Endothelial cell of umbilical vein (primary cell): ENCODE data around the gene CREB3. TPM values are rescaled to one million over a fixed set of nuclear protein-coding genes. Genes with fewer than 3 reads are reported as not detected.

Source experiments
- BruUV-seq: library from RNA; stranded (reverse); fragments of 400-500 nt; replicated peaks from 2 replicates; lab custom pipeline; 2021; lab: Mats Ljungman, UMichigan
- CTCF ChIA-PET: fragments of 300-600, 350-600 bp; sonication (Branson Sonifier 250); formaldehyde crosslinking; loops from one replicate; lab custom pipeline; 2021; ENCODE audit warnings: antibody characterized with exemption, inconsistent platforms; lab: Charles Lee
- POLR2A ChIA-PET: fragments of 300-600, 350-600 bp; sonication (Branson Sonifier 250); formaldehyde crosslinking; loops from one replicate; lab custom pipeline; 2021; ENCODE audit warnings: antibody characterized with exemption, inconsistent platforms; lab: Charles Lee
- DNase-seq: peaks from one replicate; pipeline ENCODE4 v3.0.0-alpha.2; 2011; ENCODE audit warnings: low read depth, low spot score
- FAIRE-seq: peaks from 2 replicates; lab custom pipeline; 2011; peaks lifted over from hg19 to GRCh38; lab: Jason Lieb, UNC
- H2AFZ ChIP-seq: 2 replicates; pipeline ENCODE4 v1.6.0; 2012; ENCODE audit warnings: low read depth, low read length, control low read depth, inconsistent platforms
- H3K27ac ChIP-seq: 2 replicates; pipeline ENCODE4 v1.5.1; 2011; ENCODE audit warnings: low read depth, mild to moderate bottlenecking, control low read depth, low read length, moderate library complexity; ENCODE audit not compliant: insufficient read depth
- H3K27me3 ChIP-seq, 2 experiments: 2 replicates each; pipeline versions ENCODE4 v1.6.0 to v1.6.1; 2011; ENCODE audit warnings: low read length in 2 of 2, mixed read lengths in 1 of 2; ENCODE audit not compliant: control insufficient read depth in 2 of 2, insufficient read depth in 2 of 2
- H3K36me3 ChIP-seq, 2 experiments: 2 replicates in 1 of 2; 3 replicates in 1 of 2; pipeline ENCODE4 v1.5.1; 2011; ENCODE audit warnings: low read length in 2 of 2, mild to moderate bottlenecking in 1 of 2, moderate library complexity in 1 of 2; ENCODE audit not compliant: control insufficient read depth in 2 of 2, insufficient read depth in 2 of 2; ENCODE audit errors: extremely low read depth in 1 of 2
- H3K4me1 ChIP-seq: 3 replicates; pipeline ENCODE4 v1.5.1; 2011; ENCODE audit warnings: mild to moderate bottlenecking, low read length; ENCODE audit not compliant: control insufficient read depth, insufficient read depth; ENCODE audit errors: extremely low read depth
- H3K4me2 ChIP-seq: 2 replicates; pipeline ENCODE4 v1.6.1; 2011; ENCODE audit warnings: low read length, control low read depth, mixed read lengths; ENCODE audit not compliant: insufficient read depth
- H3K4me3 ChIP-seq, 3 experiments: fragments of 200-600 bp in 1 of 3; sonication (generic), shearing (Covaris generic) in 1 of 3; replicated peaks in 1 of 3; 2 replicates each; pipeline ENCODE4 v1.5.1; 2011 to 2016; ENCODE audit warnings: control low read depth in 3 of 3, low read length in 3 of 3, mild to moderate bottlenecking in 2 of 3, inconsistent platforms in 1 of 3, low read depth in 1 of 3, moderate library complexity in 1 of 3; ENCODE audit not compliant: insufficient read depth in 1 of 3
- H3K79me2 ChIP-seq: 2 replicates; pipeline ENCODE4 v1.6.0; 2012; ENCODE audit warnings: low read length, inconsistent platforms; ENCODE audit not compliant: control insufficient read depth, insufficient read depth
- H3K9ac ChIP-seq: replicated peaks from 2 replicates; pipeline ENCODE3; 2011; ENCODE audit warnings: low read length, control low read depth; ENCODE audit not compliant: insufficient read depth; ENCODE audit errors: extremely low read depth
- H3K9me1 ChIP-seq: replicated peaks from 3 replicates; pipeline ENCODE4 v1.6.0; 2011; ENCODE audit warnings: mild to moderate bottlenecking, low read length; ENCODE audit not compliant: control insufficient read depth, insufficient read depth; ENCODE audit errors: extremely low read depth
- H3K9me3 ChIP-seq: replicated peaks from 2 replicates; pipeline ENCODE4 v1.5.1; 2012; ENCODE audit warnings: low read length, inconsistent platforms; ENCODE audit not compliant: control insufficient read depth, insufficient read depth
- H4K20me1 ChIP-seq: replicated peaks from 2 replicates; pipeline ENCODE3; 2011; ENCODE audit warnings: mild to moderate bottlenecking, low read length; ENCODE audit not compliant: control insufficient read depth, insufficient read depth; ENCODE audit errors: extremely low read depth
- EZH2 ChIP-seq: IDR thresholded peaks from 2 replicates; pipeline ENCODE4 v1.6.1; 2012; ENCODE audit warnings: borderline replicate concordance, low read depth, mild to moderate bottlenecking, moderate library complexity, low read length, inconsistent platforms; ENCODE audit not compliant: severe bottlenecking
- FOS ChIP-seq: IDR thresholded peaks from 2 replicates; pipeline ENCODE4 v1.6.1; 2011; ENCODE audit warnings: mild to moderate bottlenecking, low read length, moderate library complexity, borderline replicate concordance; ENCODE audit not compliant: insufficient read depth
- GATA2 ChIP-seq: IDR thresholded peaks from 2 replicates; pipeline ENCODE4 v1.7.0; 2011; ENCODE audit warnings: low read depth, mild to moderate bottlenecking, moderate library complexity, mixed read lengths, low read length; ENCODE audit not compliant: insufficient read length, insufficient read depth
- JUN ChIP-seq: IDR thresholded peaks from 2 replicates; pipeline ENCODE4 v1.6.1; 2011; ENCODE audit warnings: borderline replicate concordance, low read depth; ENCODE audit not compliant: insufficient read length, insufficient read depth
- MYC ChIP-seq: IDR thresholded peaks from one replicate; pipeline ENCODE4 v1.6.1; 2011; ENCODE audit warnings: mild to moderate bottlenecking, low read depth, low read length
- POLR2A ChIP-seq: IDR thresholded peaks from 2 replicates; pipeline ENCODE4 v1.6.1; 2012; ENCODE audit warnings: low read depth, mild to moderate bottlenecking, control low read depth, low read length
- POLR2AphosphoS5 ChIP-seq: IDR thresholded peaks from 2 replicates; pipeline ENCODE4 v1.6.1; 2012; ENCODE audit warnings: low read depth, mild to moderate bottlenecking, control low read depth, low read length, moderate library complexity; ENCODE audit not compliant: insufficient read depth
- dilution Hi-C: fragments of 300-500 bp; cut with MboI; formaldehyde crosslinking; loops from one replicate; pipeline ENCODE4 v1.15.0; 2019; ENCODE audit warnings: low sequenced_read_pairs; ENCODE audit not compliant: extremely low pct_ligation_motif_present
- intact Hi-C: fragments of 100-400 bp; cut with micrococcal nuclease; formaldehyde crosslinking; loops from one replicate; pipeline ENCODE4 v1.10.0; 2022
- polyA plus RNA-seq, 4 experiments: library from polyadenylated mRNA; depleted of rRNA in 3 of 4; stranded (reverse) in 3 of 4; unstranded in 1 of 4; fragments of >200 nt; gene quantifications; 2 replicates each; pipeline versions ENCODE4 v1.2.1 to v1.2.3, GENCODE V29; 2011 to 2012; ENCODE audit warnings: missing spikeins in 1 of 4
- total RNA-seq: library from RNA; stranded (reverse); gene quantifications from 2 replicates; pipeline ENCODE4 v1.2.3, GENCODE V29; 2021
- TF ChIP-seq, protein P1 (sequence below): IDR thresholded peaks from 2 replicates; pipeline ENCODE4 v1.6.1; 2011; ENCODE audit not compliant: insufficient read depth, insufficient read length
- TF ChIP-seq, protein P2 (sequence below), 2 donors: IDR thresholded peaks; 1 replicate in 1 of 2; 2 replicates in 1 of 2; pipeline ENCODE4 v1.5.1; 2011; ENCODE audit warnings: low read length in 2 of 2, mild to moderate bottlenecking in 2 of 2, moderate library complexity in 2 of 2, control low read depth in 1 of 2, inconsistent platforms in 1 of 2, low read depth in 1 of 2; ENCODE audit not compliant: insufficient read depth in 1 of 2; ENCODE audit errors: extremely low read depth in 1 of 2

The CREB3 gene
- total and polyA plus RNA-seq, 2 donors (not counting 3 experiments of a cell fraction or from before 2014, with no cell fraction given): 39.8 to 52.1 TPM

DNA sequence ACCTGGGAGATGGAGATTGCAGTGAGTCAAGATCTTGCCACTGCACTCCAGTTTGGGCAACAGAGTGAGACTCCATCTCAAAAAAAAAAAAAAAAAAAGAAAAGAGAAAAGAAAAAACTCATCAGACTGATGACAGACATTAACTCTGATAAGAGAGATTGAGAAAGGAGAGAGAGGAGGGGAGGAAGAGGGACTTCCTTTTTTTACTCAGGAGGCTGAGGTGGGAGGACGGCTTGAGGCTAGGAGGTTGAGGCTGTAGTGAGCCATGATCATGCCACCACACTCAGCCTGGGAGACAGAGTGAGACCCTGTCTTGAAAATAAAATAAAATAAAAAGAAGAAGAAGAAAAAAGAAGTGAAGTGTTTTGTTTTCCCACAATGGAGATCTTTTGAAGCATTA is 31.3 kb downstream of the CREB3 start:
- POLR2A ChIA-PET: no interaction called here

More for the DNA sequence above, 31.3 kb downstream of the CREB3 start:
- H3K27ac ChIP-seq: no peak overlapping the region
- no peak overlapping the region for H2AFZ ChIP-seq
- no peak for DNase-seq
- no peaks in the 10 kb centered on the region for H3K9me1 ChIP-seq
- BruUV-seq: no TSS peak
- no peaks in the 10 kb centered on the region for H3K79me2 ChIP-seq
- H3K27me3 ChIP-seq: no peaks in the 10 kb centered on the region
- H3K4me3 ChIP-seq: no peak overlapping the region
- H3K4me2 ChIP-seq: no peak overlapping the region
- intact Hi-C loops (no loop called here), dilution Hi-C loops (no loop called here)
- no peaks in the 10 kb centered on the region for H3K36me3 ChIP-seq
- CTCF ChIA-PET: interaction anchor here (0.9 kb wide), 1 partner anchor 27 kb away, joined by 3 read pairs; no protein-coding TSS in a partner anchor
- TF ChIP-seq POLR2AphosphoS5 (no peak), JUN (no peak), POLR2A (no peak), MYC (no peak), FOS (no peak), GATA2 (no peak), EZH2 (no peak)
- TF ChIP-seq, protein P1, sequence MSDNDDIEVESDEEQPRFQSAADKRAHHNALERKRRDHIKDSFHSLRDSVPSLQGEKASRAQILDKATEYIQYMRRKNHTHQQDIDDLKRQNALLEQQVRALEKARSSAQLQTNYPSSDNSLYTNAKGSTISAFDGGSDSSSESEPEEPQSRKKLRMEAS: no peak
- TF ChIP-seq, protein P2, sequence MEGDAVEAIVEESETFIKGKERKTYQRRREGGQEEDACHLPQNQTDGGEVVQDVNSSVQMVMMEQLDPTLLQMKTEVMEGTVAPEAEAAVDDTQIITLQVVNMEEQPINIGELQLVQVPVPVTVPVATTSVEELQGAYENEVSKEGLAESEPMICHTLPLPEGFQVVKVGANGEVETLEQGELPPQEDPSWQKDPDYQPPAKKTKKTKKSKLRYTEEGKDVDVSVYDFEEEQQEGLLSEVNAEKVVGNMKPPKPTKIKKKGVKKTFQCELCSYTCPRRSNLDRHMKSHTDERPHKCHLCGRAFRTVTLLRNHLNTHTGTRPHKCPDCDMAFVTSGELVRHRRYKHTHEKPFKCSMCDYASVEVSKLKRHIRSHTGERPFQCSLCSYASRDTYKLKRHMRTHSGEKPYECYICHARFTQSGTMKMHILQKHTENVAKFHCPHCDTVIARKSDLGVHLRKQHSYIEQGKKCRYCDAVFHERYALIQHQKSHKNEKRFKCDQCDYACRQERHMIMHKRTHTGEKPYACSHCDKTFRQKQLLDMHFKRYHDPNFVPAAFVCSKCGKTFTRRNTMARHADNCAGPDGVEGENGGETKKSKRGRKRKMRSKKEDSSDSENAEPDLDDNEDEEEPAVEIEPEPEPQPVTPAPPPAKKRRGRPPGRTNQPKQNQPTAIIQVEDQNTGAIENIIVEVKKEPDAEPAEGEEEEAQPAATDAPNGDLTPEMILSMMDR (IDR thresholded peaks at IDR 0.05; ENCODE audit: extremely low read depth in 1 of 2, insufficient read depth in 1 of 2, low read depth in 1 of 2, low read length in 2 of 2): no peak
- H3K9ac ChIP-seq: no peak overlapping the region
- H4K20me1 ChIP-seq: no peaks in the 10 kb centered on the region
- no peak for FAIRE-seq
- no peaks in the 10 kb centered on the region for H3K9me3 ChIP-seq
- peaks cover 34% of the 10 kb centered on the region for H3K4me1 ChIP-seq
